Stimulated activated CD8-positive, alpha-beta memory T cell treated with anti-CD3 and anti-CD28 coated beads, Interleukin-12 subunit alpha, Interleukin-12 subunit beta, amount 100 ng/mL, for 1 hour (primary cell): Measurements from ENCODE around the gene FBXO21.

Source experiments
- DNase-seq: peaks from one replicate; pipeline ENCODE4 v3.0.0-alpha.2; 2020; ENCODE audit warnings: low read depth

Gene FBXO21

DNA sequence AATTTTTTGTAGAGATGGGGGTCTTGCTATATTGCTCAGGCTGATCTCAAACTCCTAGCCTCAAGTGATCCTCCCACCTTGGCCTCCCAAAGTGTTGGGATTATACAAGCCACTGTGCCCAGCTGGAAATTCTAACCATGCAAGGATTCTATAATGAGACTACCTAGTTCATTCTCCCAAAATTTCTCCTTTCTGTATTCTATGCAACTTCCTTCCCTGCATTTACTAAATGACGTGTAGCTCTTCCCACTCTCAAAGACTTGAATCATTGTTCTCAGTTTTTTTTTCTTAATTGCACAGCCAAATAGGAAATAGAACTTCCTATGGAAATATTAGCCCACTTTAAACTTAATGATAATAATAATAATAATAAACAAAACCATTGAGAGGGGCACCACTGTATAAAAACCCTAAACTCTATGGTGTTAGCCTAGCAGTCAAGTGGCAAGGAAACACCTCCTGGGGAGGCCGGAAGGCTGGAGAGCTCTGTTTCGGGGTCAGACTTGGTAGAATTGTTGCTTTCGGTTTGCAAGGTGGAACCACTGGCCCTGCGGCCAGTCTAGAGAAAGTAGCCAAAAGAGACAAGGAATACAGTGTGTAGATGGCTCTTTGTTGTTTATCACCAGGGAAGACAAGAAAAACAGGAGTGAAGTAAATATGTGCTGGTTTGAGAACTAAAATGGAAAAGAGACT is 51.1 kb downstream of the FBXO21 start:
- DNase-seq: no peak

DNA sequence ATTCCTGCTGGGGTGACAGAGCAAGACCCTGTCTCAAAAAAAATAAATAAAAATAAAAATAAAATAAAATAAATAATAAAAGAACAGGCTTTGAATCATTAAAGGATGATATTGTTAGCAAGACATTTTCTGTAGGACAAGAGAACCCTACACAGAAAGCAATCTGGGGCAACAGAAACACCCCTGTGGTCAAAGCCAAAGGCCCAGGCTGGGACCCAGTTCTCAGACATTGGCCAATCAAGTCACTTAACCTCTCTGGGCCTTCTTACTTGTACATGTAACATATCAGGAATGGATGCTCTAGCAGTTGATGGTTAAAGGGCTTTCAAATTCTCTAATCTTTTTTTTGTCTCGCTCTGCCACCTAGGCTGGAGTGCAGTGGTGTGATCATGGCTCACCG is 55.5 kb downstream of the FBXO21 start:
- no peak for DNase-seq

DNA sequence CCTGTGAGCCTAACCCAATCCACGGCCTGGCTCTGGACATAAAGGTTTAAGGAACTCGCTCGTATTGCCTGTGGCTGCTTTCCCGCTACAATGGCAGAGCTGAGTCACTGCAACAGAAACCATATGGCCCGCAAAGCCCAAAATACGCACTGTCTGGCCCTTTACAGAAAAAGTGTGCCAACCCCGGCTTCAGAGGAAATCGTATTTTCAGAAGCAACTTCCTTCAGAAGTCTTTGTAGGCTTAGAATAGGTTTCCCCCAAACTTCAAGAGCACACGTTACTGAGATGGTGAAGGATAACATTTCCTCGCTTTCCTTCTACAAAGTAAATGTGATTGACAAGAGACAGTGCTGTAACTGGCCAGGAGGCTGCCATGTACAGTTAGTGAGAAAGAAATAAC is 56.2 kb downstream of the FBXO21 start:
- peak; percentile 15 for DNase-seq

DNA sequence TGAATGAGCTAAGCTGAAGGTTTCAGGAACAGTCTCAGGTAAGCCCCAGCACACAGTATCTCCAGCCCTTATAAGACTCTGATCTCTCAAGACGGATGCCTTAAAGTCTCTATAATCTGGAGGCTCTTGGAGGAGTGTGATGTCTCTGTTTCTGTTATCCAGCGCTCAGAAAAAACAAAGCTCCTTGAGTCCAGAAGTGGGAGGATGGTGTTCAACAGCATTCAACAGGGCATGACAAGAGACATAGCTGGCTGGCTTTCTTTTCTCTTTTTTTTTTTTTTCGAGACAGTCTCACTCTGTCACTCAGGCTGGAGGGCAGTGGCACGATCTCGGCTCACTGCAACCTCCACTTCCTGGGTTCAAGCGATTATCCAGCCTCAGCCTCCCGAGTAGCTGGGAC is 59.5 kb downstream of the FBXO21 start:
- no peak for DNase-seq

DNA sequence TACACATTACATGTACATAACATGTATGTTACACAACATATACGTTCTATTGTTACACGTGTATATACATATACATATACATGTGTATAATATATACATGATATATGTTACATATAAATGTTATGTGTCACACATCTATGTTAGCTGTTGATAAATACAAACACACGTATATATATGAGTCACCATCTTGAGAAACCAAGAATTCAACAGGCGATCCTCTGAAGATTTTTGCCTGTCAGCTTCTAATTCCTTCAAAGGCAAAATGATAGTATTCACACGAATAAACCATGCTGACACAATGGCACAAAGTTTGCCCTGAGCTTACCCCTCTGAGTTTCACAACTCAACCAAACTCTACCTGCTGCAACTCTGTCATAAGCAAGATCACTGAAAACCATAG is 60.9 kb downstream of the FBXO21 start:
- no peak for DNase-seq

DNA sequence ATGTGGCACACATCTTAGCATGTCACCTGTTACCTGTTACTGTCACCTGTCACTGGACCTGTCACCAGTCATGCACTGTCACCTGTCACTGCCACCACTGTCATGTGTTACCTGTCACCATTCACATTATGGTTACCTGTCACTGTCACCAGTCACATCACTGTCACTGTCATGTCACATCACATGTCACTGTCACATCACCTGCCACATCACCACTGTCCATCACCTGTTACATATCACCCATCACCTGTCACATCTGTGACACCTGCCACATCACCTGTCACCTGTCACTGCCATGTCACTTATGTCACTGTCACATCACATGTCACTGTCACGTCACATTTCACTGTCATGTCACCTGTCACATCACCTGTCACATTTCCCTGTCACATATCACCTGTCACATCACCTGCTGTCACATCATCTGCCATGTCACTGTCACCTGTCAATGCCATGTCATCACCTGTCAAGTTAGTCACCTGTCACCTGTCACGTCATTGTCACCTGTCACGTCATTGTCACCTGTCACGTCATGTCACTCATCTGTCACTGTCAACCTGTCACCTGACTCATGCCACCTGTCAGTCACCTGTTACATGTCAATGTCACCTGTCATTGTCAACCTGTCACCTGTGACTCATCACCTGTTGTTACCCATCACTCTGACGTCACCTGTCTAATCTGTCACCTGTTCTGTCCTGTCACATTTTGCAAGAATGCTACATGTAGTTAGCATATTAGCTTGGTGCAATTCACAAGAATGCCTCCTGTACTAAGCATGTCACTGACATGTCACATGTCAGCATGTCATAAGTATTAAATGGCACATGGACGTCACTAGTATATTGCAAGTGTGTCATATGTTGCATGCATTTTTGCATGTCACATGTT is 62.1 kb downstream of the FBXO21 start:
- DNase-seq: no peak

DNA sequence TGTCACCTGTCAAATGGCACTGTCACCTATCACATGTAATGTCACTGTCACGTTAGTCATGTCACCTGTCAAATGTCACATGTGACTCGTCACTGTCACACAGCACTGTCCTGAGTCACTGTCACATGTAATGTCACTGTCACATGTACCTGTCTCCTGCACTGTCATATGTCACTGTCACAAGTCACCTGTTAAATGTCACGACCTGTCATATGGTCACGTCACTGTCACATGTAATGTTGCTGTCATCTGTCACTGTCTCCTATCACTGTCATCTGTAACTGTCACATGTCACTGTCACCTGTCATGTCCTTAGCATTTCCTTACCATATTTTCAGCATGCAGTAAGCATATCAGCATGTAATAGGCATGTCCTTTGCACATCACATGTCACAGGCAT is 63.9 kb downstream of the FBXO21 start:
- no peak for DNase-seq

DNA sequence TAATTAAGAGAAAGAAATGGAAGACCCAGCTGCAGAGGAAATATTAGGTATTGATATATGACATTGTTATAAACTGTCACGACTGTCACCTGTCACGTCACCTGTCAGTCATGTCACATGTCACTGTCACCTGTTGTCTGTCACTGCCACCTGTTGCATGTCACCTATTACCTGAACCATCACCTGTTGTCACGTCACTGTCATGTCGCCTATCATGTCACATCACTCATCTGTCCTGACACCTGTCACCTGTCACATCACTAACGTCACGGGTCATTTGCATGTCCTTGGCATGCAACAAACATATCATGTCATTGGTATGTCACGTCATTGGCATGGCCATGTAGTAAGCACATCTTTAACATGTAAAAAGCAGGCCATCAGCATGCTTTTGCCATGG is 64.5 kb downstream of the FBXO21 start:
- DNase-seq: no peak

DNA sequence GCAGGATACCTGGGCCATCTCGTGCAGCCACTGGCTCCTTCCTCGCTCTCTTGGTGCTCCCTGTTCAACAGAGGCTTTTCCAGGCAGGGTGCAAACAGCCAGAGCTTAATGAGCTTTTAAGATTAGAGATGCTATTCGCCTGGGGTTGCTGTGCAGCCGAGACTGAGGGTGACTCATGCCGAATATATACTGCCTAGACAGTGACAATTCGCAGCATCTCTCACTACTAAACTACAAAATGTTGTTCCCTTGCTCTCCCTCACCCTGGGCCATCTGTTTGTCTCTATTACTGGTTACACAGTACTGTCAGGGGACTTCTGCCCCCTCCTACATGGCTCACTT is 65.0 kb downstream of the FBXO21 start:
- no peak for DNase-seq

DNA sequence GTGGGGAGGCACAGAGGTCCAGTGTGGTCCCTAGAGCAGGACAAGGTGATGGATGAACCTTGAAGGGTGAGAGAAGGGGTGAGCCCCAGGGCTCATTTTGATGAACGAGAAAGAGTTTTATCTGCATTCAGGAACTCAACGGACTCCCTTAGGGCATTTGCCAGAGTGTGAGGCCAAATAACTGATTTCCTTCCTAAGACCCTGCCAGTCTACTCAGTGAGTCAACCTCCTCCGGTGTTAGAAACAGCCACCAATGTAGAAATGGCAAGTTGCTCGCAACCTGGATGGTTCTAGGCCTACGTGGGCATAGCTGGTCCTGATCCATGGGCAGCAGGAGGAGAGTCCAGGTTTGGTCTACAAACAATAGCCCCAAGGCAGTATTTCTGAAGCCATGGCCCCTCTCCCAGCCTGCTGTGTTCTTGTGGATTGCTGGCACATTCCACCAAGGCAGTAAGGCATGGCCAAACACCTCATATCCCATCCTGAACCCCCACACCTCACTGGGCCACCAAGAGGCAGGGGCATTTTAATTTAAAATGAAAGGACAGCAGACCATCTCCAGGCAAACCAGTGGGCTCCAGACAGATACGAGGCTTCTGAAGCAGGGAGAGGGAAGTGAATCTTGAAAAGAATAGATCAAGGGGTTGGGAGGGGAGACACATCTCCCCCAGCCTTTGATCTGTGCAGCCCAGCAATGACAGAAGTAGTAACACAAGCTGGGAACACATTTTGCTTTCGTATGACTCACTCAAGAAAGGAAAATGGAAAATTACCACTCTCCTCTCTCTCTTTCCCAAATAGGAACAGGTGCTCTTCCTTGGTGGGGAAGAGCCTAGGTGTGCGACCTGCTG is 65.6 kb downstream of the FBXO21 start:
- DNase-seq: no peak

DNA sequence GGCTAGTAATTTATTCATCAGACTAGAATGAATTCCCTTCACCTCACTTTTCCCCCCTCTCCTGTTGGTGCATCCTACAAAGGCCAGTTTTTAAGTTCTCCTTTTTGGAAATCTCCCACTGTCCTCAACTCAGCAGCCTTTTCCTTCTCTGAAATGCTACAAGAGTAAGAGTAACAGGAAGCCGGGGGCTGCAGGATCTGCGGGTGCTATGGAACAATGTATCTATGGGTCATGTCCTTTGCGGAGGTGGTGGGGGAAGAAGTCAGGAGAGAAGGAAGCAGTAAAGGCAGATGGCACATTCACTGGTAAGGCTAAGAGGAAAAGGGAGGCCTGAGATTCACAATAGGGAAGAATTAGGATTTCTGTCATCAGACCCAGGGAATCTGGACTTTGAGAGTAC is 68.8 kb downstream of the FBXO21 start:
- DNase-seq: no peak

DNA sequence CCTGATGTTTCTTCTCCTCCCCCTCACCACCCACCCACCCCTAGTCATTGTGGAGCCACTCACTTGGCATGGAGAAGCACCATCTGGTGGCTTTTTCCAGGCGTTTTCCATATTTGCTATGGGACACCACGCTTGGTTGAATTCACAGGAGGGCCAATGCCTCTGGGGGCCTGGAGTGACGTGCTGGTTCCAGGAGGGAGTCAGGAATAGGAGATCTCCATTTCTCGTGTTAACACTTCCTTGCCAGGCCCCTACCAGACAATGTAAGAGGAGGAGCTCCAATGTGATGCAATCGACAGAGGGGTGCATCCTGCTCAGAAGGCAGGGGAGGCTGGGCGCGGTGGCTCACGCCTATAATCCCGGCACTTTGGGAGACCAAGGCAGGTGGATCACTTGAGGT is 69.5 kb downstream of the FBXO21 start:
- no peak for DNase-seq

DNA sequence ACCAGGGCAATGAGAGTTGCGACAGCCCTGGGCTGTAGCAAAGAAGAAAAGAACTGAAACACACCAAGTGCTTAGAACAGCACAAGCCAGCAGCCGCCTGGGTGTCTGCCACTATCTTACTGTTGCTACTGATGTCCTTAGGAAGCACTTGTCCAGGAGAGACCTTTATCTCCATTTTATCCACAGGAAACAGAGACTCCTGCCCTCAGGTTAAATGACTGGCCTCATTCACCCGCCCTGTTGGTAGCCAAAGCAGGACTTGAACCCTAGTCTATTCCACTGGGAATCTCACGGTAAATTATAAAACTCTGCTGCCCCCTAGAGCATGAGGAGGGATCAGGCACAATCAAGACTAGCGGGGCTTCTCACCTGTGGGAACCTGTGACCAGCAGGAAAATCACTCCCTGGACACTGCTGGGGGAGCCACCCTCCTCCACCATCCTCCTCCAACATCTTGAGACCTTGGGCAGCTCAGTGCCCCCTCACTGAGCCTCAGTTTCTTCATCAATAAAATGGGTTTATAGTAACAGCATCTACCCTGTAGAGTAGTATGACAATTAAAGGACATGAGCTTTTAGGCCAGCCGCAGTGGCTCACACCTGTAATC is 70.6 kb downstream of the FBXO21 start:
- no peak for DNase-seq

DNA sequence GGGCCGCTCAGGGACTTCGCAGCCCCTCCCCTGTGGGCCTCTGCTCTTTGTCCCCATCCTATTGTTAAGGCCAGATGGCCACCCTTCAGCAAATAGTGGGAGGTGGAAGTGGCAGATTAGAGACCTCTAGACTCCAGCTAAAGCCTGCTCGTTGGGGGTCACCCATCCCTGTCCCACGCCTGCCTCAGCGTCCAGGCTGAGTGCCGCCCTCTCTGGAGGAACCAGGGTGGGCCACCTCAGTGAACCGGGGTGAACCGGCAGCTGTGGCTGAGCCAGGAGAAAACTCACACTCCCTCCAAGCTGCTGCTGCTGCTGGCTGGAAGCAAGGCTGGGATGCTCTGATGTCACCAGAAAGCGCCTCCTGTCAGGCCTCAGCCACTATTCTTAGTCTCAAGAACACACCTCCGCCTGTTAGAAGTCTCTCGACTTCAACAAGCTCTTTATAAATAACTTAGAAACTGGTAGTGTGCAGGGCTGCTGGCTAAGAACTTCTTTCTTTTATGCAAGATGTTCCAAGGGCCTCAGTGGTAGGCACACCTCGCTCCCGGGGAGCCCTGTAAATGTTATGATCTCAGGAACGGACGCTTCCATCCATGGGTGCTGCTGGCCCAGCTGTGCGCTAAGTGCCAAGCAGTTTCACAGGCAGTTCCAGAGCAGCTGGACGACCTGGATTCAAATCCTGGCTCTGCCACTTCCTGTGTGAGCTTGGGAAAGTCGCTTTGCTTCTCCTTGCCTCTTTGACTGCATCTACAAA is 71.3 kb downstream of the FBXO21 start:
- DNase-seq: no peak

DNA sequence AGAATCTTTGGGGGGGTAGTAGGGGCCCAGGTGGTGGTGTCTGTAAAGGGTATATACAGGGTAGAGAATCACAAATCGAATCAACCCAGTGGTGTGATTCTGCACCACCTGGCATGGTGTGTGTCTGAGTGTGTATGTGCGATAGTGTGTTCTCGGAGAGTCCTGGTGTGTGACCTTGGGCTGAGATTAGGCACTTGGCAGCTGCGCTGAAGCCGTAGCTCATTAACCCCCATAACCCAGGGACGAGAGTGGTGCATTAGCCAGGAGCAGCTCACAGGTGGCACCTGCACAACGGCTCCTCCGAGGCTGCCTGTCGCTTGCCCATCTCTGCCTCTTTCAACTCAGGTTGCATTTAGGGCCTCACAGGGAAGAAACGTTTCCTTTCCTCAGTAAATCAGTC is 75.5 kb downstream of the FBXO21 start:
- DNase-seq: no peak

DNA sequence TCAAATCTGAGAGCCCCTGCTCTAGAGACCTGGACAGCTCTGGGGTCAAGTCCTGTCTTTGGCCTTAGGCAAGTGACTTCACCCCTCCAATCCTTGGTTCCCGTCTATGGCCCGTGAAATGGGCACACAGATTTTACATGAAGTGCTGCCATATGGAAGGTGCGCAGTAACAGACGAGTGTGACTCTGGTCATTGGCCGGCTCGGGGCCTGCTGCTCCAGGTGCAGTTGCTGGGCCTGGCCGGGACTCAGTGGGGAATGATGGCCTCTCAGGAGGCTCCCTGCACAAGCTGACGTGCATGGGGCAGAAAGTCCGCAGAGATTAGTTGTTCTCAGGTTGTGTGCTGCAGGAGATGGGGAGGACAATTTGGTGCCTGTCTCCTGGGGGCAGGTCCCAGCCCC is 77.0 kb downstream of the FBXO21 start:
- DNase-seq: no peak

DNA sequence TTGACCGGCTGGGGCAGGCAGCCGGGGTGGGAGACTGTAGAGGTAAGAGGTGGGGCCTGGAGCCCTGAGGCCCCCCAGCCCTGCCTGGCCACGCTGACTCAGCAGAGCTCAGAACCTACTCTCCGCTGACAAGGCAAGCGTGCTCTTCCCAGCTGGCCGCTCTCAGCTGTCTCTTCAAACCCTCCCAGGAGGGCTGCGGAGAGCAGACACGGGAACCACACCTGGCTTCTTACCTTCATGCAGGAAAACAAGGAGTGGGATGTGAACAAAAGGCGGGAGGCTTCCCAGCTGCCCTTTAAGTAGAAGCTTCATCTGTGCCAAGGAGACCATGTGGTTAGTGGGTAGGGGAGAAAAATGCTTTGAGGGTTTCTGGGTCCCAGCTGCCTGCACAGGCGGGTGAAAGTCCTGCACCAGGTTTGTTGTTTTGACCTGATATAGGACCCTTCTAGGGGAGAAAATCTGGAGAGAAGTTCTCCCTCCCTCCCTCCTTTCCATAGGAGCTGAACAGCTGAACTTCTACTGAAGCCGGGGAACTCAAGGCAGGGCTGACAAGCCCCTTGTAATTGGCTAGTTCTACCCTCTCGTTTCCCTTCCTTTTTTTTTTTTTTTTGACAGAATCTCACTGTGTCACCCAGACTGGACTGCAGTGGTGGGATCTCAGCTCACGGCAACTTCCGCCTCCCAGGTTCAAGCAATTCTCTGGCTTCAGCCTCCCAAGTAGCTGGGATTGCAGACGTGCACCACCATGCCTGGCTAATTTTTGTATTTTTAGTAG is 78.3 kb downstream of the FBXO21 start:
- DNase-seq: no peak

DNA sequence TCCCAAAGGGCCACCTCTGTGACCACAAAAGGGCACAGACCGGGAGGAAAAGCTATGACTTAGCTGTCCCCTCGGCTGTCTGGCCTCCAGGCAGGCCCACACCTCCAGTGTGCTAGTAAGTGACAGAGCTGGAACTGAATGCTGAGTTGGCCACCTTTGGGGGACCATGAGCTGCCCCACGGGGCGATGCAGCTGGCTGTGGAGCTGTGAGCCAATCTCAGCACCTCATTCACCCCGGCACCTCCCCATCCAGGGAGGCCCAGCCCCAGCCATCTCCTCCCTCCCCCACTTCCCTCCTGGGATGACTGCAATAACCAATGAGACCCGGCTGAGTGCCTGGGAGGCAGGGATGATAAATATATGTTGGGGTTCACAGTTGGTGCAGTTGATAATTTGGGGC is 78.9 kb downstream of the FBXO21 start:
- no peak for DNase-seq

DNA sequence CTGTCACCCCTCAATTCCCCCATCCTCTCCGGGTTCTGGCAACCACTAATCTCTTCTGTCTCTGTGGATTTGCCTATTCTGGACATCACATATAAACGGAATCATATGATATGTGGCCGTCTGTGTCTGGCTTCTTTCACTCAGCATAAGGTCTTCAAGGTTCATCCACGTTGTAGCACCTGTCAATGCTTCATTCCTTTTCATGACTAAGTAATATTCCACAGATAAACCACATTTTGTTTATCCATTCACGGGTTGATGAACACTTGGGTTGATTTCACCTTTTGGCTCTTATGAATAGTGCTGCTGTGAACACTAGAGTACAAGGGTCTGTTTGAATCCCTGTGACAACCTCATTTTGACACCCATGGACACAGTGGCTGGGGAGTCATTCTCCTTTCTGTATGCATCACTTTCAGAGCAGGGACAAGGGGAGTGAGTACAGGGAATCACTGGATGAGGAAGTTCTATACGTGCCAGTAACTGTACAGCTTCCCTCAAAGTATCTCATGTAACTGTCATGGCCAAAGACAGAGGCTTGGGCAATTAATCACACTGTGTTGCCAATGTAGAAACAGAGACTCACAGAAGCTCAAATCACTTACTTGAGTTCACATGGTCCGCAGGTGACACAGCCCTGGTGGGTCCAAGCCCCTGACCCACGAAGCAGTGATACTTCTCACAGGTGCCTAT is 80.2 kb downstream of the FBXO21 start:
- no peak for DNase-seq

DNA sequence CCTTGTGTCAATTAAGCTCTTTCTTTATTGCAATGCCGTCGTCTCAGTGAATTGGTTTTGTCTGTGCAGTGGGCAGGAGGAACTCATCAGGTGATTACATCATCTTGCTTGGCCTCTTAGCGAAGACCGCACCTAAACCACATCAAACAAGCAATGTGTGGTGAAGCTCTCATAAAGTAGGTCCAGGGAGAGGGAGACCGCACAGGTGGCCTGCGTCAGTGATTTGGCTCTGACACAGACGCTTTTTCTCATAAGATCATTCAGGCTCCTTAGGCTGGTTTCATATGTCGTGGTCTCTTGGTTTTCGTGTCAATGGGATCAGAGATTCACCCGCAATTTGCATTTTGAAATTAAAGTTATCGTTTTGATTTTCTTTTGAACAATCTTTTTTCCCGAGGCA is 84.4 kb downstream of the FBXO21 start:
- DNase-seq: no peak
